Upper lobe of left lung (tissue), 6 donors: ENCODE data around the gene JMJD4. TPM values are rescaled to one million over a fixed set of nuclear protein-coding genes. Genes with fewer than 3 reads are reported as not detected.

ENCODE experiments used
- ATAC-seq, 2 donors: fragments of 200-7000 bp; cut with Tn5 transposase; one replicate each; pipeline ENCODE4 v1.9.1; 2022; ENCODE audit warnings: mild to moderate bottlenecking in 2 of 2, moderate library complexity in 2 of 2; ENCODE audit not compliant: low FRiP score in 2 of 2
- DNase-seq, 2 donors: peaks; one replicate each; pipeline ENCODE4 v3.0.0-alpha.2; 2019 to 2020
- H3K27ac ChIP-seq, 4 donors: fragments of 200-600 bp; sonication (generic); one replicate each; pipeline ENCODE4 v1.5.1; 2016 to 2019
- H3K27me3 ChIP-seq, 4 donors: fragments of 200-600 bp; sonication (generic); one replicate each; pipeline ENCODE4 v1.5.1; 2017 to 2019
- H3K36me3 ChIP-seq, 4 donors: fragments of 200-600 bp; sonication (generic); one replicate each; pipeline ENCODE4 v1.5.1; 2016 to 2019
- H3K4me1 ChIP-seq, 4 donors: fragments of 200-600 bp; sonication (generic); one replicate each; pipeline ENCODE4 v1.5.1; 2018 to 2019
- H3K4me3 ChIP-seq, 4 donors: fragments of 200-600 bp; sonication (generic); one replicate each; pipeline ENCODE4 v1.5.1; 2017 to 2019; ENCODE audit warnings: mild to moderate bottlenecking in 2 of 4, moderate library complexity in 1 of 4
- H3K9me3 ChIP-seq, 4 donors: fragments of 200-600 bp; sonication (generic); one replicate each; pipeline ENCODE4 v1.5.1; 2018 to 2019
- EP300 ChIP-seq, 4 donors: sonication (generic); formaldehyde crosslinking; IDR thresholded peaks; one replicate each; pipeline ENCODE4 v1.5.1; 2017; ENCODE audit warnings: antibody characterized with exemption in 4 of 4, control low read depth in 2 of 4
- POLR2A ChIP-seq, 4 donors: fragments of 450-650 bp; IDR thresholded peaks; one replicate each; pipeline ENCODE4 v1.5.1; 2016 to 2017; ENCODE audit warnings: antibody characterized with exemption in 4 of 4, mild to moderate bottlenecking in 2 of 4
- POLR2AphosphoS5 ChIP-seq, 2 donors: sonication (generic); formaldehyde crosslinking; IDR thresholded peaks; one replicate each; pipeline ENCODE4 v1.5.1; 2017; ENCODE audit warnings: antibody characterized with exemption in 2 of 2
- WGBS, 2 donors: methylation state at CpG; one replicate each; pipeline ENCODE4 v1.1.5; 2017 to 2018; 5-methylcytosine and 5-hydroxymethylcytosine counted together
- total RNA-seq, 6 donors: library from RNA; depleted of rRNA in 4 of 6; stranded (reverse); fragments of >200 nt in 4 of 6; gene quantifications; one replicate each; pipeline versions ENCODE4 v1.1.0 to v1.2.1, GENCODE V29; 2016 to 2021
- TF ChIP-seq, protein P1 (sequence below), 6 experiments: fragments of 450-650 bp in 4 of 6; fragments of 200-600 bp in 2 of 6; sonication (generic) in 2 of 6; IDR thresholded peaks; one replicate each; pipeline ENCODE4 v1.5.1; 2016 to 2019; ENCODE audit warnings: antibody characterized with exemption in 6 of 6
- donor health status: DM: no; HTN: no; CAD: no; lungs with moderate emphysema.
- donor health status: DM: no; HTN: yes; CAD: no; lungs with severe emphysema.

JMJD4 gene
- total RNA-seq, 6 donors from 2014 or later = 12.6 to 27.2 (median 20.0) TPM

DNA sequence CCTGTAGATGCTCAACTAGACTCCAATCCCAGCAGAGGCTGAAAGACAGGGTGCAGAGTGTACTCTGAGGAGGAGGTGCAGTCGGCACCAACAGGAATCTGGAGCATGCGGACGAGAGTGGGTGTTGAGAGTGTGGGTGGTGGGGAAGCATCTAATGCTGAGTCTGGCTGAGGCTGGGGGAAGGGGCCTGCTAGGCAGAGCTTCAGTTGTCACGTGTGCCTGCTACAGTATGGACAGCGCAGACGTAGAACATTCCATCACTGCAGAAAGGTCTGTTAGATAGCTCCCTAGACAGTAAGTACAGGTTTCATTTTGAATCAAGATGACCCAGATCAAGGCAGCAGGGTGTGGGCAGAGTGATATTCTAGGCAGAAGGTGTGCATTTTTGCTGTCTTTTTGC, 23.3 kb upstream of the JMJD4 start:
- Histone ChIP-seq H3K4me3 (no peak overlapping the region), H3K4me1 (peaks cover 24 to 29% (median 26%) of the 10 kb centered on the region in 4 donors), H3K9me3 (no peaks in the 10 kb centered on the region), H3K36me3 (peaks cover 0 to 36% (median 16%) of the 10 kb centered on the region in 4 donors), H3K27ac (no peak overlapping the region), H3K27me3 (no peaks in the 10 kb centered on the region)
- 78 to 89% methylated on average over 6 of the region's 6 CpGs for WGBS, 2 donors
- ATAC-seq (no peak), DNase-seq (no peak)
- TF ChIP-seq POLR2AphosphoS5 (IDR thresholded peaks at IDR 0.05) = no peak
- TF ChIP-seq EP300 (IDR thresholded peaks at IDR 0.05) = no peak
- TF ChIP-seq, protein P1, sequence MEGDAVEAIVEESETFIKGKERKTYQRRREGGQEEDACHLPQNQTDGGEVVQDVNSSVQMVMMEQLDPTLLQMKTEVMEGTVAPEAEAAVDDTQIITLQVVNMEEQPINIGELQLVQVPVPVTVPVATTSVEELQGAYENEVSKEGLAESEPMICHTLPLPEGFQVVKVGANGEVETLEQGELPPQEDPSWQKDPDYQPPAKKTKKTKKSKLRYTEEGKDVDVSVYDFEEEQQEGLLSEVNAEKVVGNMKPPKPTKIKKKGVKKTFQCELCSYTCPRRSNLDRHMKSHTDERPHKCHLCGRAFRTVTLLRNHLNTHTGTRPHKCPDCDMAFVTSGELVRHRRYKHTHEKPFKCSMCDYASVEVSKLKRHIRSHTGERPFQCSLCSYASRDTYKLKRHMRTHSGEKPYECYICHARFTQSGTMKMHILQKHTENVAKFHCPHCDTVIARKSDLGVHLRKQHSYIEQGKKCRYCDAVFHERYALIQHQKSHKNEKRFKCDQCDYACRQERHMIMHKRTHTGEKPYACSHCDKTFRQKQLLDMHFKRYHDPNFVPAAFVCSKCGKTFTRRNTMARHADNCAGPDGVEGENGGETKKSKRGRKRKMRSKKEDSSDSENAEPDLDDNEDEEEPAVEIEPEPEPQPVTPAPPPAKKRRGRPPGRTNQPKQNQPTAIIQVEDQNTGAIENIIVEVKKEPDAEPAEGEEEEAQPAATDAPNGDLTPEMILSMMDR (IDR thresholded peaks at IDR 0.05) = no peak
- TF ChIP-seq POLR2A (IDR thresholded peaks at IDR 0.05) = no peak

DNA sequence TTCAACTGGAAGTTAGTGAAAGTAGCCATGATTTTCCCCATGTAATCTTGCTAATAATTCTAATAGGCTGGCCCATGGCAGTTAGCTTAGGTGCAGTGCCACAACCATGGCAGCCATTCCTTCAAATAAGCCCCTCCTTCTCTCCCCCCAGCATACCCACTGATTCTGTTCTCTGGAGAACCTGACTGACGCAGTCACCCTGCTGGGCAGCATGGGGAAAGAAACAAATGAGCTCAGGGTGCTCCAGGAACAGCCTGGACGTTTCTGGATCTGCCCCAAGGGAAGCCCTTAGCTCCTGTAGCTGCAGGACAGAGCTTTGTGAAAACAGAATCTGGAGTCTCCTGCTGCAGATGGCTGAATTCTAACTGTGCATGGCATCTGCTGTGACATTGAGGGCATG, 22.7 kb upstream of the JMJD4 start:
- Histone ChIP-seq H3K4me1 (peaks cover 18 to 23% (median 20%) of the 10 kb centered on the region in 4 donors), H3K27me3 (no peaks in the 10 kb centered on the region), H3K36me3 (peaks cover 0 to 36% (median 16%) of the 10 kb centered on the region in 4 donors), H3K9me3 (no peaks in the 10 kb centered on the region), H3K4me3 (no peak overlapping the region), H3K27ac (no peak overlapping the region)
- TF ChIP-seq, protein P1 (IDR thresholded peaks at IDR 0.05) = no peak
- TF ChIP-seq EP300 (IDR thresholded peaks at IDR 0.05) (no peak), POLR2AphosphoS5 (IDR thresholded peaks at IDR 0.05) (no peak), POLR2A (IDR thresholded peaks at IDR 0.05) (no peak)
- 83 to 100% methylated on average over 1 to 2 of the region's 2 CpGs for WGBS, 2 donors
- DNase-seq (no peak), ATAC-seq (no peak)

DNA sequence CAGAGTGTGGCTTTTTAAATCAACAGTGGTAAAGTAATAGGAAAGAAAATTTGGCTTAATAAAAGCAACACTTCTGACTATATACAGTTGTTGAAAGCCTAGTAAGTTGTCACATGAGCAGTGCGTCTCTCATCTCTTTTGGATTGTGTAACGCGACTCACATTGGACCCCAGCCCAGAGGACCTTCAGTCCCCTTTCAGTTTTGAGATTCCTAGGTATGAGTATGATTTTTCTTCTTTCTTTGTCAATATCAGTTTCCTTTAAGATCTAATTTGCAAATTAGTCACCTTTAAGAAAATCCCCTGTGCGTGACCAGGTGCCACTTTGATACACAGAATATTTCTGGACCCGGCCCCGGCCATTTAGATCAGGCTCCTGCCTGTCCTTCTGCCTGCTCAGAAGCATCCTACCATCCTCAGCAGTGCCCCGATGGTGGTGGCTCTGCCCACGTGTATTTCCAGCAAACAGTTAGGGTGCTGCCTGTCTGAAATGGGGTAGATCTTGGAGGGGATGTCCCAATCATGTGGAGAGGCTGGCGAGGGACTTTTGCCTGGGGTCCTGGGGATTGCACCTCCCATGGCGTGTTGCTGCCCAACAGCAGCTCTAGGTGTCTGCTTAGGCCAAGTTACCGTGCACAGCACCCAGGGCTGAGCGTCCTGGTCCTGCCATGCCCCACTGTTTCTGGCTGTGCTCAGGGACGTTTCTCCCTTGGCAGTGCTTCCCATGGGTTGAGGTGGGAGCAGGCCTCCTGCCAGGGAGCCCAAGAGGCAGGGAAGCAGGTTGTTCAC, 21.3 kb upstream of the JMJD4 start:
- Histone ChIP-seq H3K27ac (no peak overlapping the region), H3K4me1 (peaks cover 9 to 13% (median 11%) of the 10 kb centered on the region in 4 donors), H3K36me3 (peaks cover 0 to 30% (median 17%) of the 10 kb centered on the region in 4 donors), H3K27me3 (no peaks in the 10 kb centered on the region), H3K9me3 (no peaks in the 10 kb centered on the region), H3K4me3 (no peak overlapping the region)
- TF ChIP-seq, protein P1 (IDR thresholded peaks at IDR 0.05) = no peak
- TF ChIP-seq POLR2AphosphoS5 (IDR thresholded peaks at IDR 0.05) (no peak), EP300 (IDR thresholded peaks at IDR 0.05) (no peak), POLR2A (IDR thresholded peaks at IDR 0.05) (no peak)
- DNase-seq (no peak), ATAC-seq (no peak)
- 75 to 76% methylated on average over 12 of the region's 13 CpGs for WGBS, 2 donors

DNA sequence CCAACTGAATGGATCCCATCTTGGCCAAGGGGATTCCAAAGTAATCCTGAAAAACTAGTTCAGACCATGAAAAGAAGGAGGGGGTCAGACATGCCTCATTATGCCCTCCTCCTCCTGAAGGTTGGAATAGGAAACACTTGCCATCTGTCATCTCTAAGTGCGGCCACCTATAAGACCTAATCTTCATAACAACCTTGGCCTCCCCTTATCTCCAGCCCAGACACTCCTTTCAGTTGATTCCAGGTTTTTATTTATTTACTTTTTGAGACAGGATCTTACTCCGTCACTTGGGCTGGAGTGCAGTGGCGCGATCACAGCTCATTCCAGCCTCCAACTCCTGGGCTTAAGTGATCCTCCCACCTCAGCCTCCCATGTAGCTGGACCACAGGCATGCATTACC, 19.9 kb upstream of the JMJD4 start:
- ATAC-seq (no peak), DNase-seq (no peak)
- 88 to 92% methylated on average over 4 of the region's 4 CpGs for WGBS, 2 donors
- Histone ChIP-seq H3K9me3 (no peaks in the 10 kb centered on the region), H3K27ac (no peak overlapping the region), H3K27me3 (no peaks in the 10 kb centered on the region), H3K4me1 (peaks cover 9 to 13% (median 11%) of the 10 kb centered on the region in 4 donors), H3K4me3 (no peak overlapping the region), H3K36me3 (peaks cover 0 to 32% (median 20%) of the 10 kb centered on the region in 4 donors)
- TF ChIP-seq EP300 (IDR thresholded peaks at IDR 0.05) = no peak
- no peak for TF ChIP-seq POLR2A (IDR thresholded peaks at IDR 0.05)
- TF ChIP-seq POLR2AphosphoS5 (IDR thresholded peaks at IDR 0.05) = no peak
- TF ChIP-seq, protein P1 (IDR thresholded peaks at IDR 0.05) = no peak
